Right lobe of liver (tissue), 4 donors: ENCODE data around the gene BCL2L1.

Source experiments
- CTCF ChIP-seq, 4 donors: fragments of 200-600 bp in 3 of 4; fragments of 450-650 bp in 1 of 4; IDR thresholded peaks; one replicate each; pipeline versions ENCODE4 v1.5.1 to v1.8.0; 2016 to 2022; ENCODE audit warnings: antibody characterized with exemption in 4 of 4, mild to moderate bottlenecking in 2 of 4
- POLR2A ChIP-seq: fragments of 450-650 bp; IDR thresholded peaks from one replicate; pipeline ENCODE4 v1.6.1; 2017; ENCODE audit warnings: antibody characterized with exemption, mild to moderate bottlenecking
- donor health status: DM: no; HTN: no; CAD: no.
- donor health status: DM: no; HTN: no; CAD: no.
- donor health status: DM: no; HTN: yes; CAD: no.

DNA sequence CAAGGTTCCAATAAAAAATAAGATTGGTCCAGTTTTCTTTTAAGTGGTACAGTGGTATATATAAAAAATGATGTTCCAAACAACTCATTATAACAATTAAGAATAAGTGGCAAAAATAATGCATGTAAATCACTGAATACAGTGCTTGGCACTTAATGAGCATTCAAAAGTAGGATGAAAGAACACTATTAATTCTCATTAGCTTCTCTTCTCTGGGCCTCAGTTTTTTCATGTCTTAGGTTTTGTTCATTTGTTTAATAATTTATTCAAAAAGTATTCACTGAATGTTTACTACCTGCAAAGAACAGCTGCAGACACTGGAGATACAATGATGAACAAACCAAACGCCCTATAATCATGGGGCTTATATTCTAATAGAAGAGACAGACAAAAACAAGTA, 21.1 kb downstream of the BCL2L1 start:
- TF ChIP-seq POLR2A (no peak), CTCF (IDR thresholded peaks at IDR 0.05) (no peak)
